ENCODE data around the gene HMGA1.

The HMGA1 gene

GRCh38 chr6:34274129-34274528, 37.5 kb downstream of the HMGA1 start:
- Mint-ChIP-seq H3K27ac (no peak overlapping the region), H3K36me3 (ENCODE audit: low read depth) (peaks cover 17% of the 10 kb centered on the region), H3K9me3 (no peaks in the 10 kb centered on the region), H3K27me3 (ENCODE audit: low read depth, poor library complexity) (peaks cover 7% of the 10 kb centered on the region), H3K4me3 (no peak overlapping the region), H3K4me1 (peaks cover 26% of the 10 kb centered on the region)
- TF ChIP-seq, protein P1, sequence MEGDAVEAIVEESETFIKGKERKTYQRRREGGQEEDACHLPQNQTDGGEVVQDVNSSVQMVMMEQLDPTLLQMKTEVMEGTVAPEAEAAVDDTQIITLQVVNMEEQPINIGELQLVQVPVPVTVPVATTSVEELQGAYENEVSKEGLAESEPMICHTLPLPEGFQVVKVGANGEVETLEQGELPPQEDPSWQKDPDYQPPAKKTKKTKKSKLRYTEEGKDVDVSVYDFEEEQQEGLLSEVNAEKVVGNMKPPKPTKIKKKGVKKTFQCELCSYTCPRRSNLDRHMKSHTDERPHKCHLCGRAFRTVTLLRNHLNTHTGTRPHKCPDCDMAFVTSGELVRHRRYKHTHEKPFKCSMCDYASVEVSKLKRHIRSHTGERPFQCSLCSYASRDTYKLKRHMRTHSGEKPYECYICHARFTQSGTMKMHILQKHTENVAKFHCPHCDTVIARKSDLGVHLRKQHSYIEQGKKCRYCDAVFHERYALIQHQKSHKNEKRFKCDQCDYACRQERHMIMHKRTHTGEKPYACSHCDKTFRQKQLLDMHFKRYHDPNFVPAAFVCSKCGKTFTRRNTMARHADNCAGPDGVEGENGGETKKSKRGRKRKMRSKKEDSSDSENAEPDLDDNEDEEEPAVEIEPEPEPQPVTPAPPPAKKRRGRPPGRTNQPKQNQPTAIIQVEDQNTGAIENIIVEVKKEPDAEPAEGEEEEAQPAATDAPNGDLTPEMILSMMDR (IDR thresholded peaks at IDR 0.05): no peak
- no peak for DNase-seq

GRCh38 chr6:34275128-34275804, 38.6 kb downstream of the HMGA1 start:
- Mint-ChIP-seq H3K27me3 (ENCODE audit: low read depth, poor library complexity) (peaks cover 10% of the 10 kb centered on the region), H3K9me3 (no peaks in the 10 kb centered on the region), H3K4me1 (peaks cover 33% of the 10 kb centered on the region), H3K36me3 (ENCODE audit: low read depth) (peaks cover 29% of the 10 kb centered on the region), H3K27ac (no peak overlapping the region), H3K4me3 (no peak overlapping the region)
- TF ChIP-seq, protein P1 (IDR thresholded peaks at IDR 0.05): no peak
- DNase-seq: no peak

- Mint-ChIP-seq H3K4me3 (no peak overlapping the region), H3K4me1 (peaks cover 33% of the 10 kb centered on the region), H3K27me3 (ENCODE audit: low read depth, poor library complexity) (peaks cover 10% of the 10 kb centered on the region), H3K9me3 (no peaks in the 10 kb centered on the region), H3K36me3 (ENCODE audit: low read depth) (peaks cover 38% of the 10 kb centered on the region), H3K27ac (no peak overlapping the region)
- DNase-seq: no peak
- TF ChIP-seq, protein P1 (IDR thresholded peaks at IDR 0.05): no peak
Measured at GRCh38 chr6:34276191-34276590, 39.5 kb downstream of the HMGA1 start.

- no peak overlapping the region for H3K4me3 Mint-ChIP-seq
- TF ChIP-seq, protein P1 (IDR thresholded peaks at IDR 0.05): no peak
- peak; percentile 13 for DNase-seq
- H3K27ac Mint-ChIP-seq: peak overlapping the region; percentile 37
- peaks cover 10% of the 10 kb centered on the region for H3K27me3 Mint-ChIP-seq (ENCODE audit: low read depth, poor library complexity)
- no peaks in the 10 kb centered on the region for H3K9me3 Mint-ChIP-seq
- peaks cover 46% of the 10 kb centered on the region for H3K36me3 Mint-ChIP-seq (ENCODE audit: low read depth)
- peaks cover 32% of the 10 kb centered on the region for H3K4me1 Mint-ChIP-seq
Measured at GRCh38 chr6:34276881-34277762, 40.4 kb downstream of the HMGA1 start.

GRCh38 chr6:34277763-34278112, 41.1 kb downstream of the HMGA1 start:
- TF ChIP-seq, protein P1 (IDR thresholded peaks at IDR 0.05): no peak
- no peaks in the 10 kb centered on the region for H3K9me3 Mint-ChIP-seq
- H3K36me3 Mint-ChIP-seq (ENCODE audit: low read depth): peaks cover 50% of the 10 kb centered on the region
- DNase-seq: no peak
- H3K4me3 Mint-ChIP-seq: no peak overlapping the region
- no peak overlapping the region for H3K27ac Mint-ChIP-seq
- H3K27me3 Mint-ChIP-seq (ENCODE audit: low read depth, poor library complexity): peaks cover 10% of the 10 kb centered on the region
- H3K4me1 Mint-ChIP-seq: peaks cover 27% of the 10 kb centered on the region

All from nephron progenitor cell (in vitro differentiated cells).